Activated T-helper 1 cell treated with Interleukin-2 at 50 U/mL for 16 hours (primary cell): ENCODE results near the gene SLIT1.

Experiments used
- DNase-seq: peaks from one replicate; pipeline ENCODE4 v3.0.0-alpha.2; 2020; ENCODE audit warnings: low read depth

The SLIT1 gene

GRCh38 chr10:97185326-97186058, at the start of gene SLIT1:
Gene SLIT1, minus strand, starts transcription at chr10:97185959. Its CDS starts 285 bp downstream, at chr10:97185674.
- DNase-seq: no peak

- DNase-seq: no peak
These were observed 49.6 kb upstream of the SLIT1 start for GRCh38 chr10:97235353-97235752.

GRCh38 chr10:97234400-97234799, 48.6 kb upstream of the SLIT1 start:
- DNase-seq: no peak

GRCh38 chr10:97230146-97230545, 44.4 kb upstream of the SLIT1 start:
- no peak for DNase-seq

GRCh38 chr10:97229322-97230015, 43.7 kb upstream of the SLIT1 start:
- DNase-seq: no peak

- no peak for DNase-seq
These were observed 43.0 kb upstream of the SLIT1 start for GRCh38 chr10:97228775-97229157.

GRCh38 chr10:97228130-97228774, 42.5 kb upstream of the SLIT1 start:
- DNase-seq: no peak

- DNase-seq: no peak
These were observed 40.6 kb upstream of the SLIT1 start for GRCh38 chr10:97226398-97226797.

GRCh38 chr10:97224483-97225435, 39.0 kb upstream of the SLIT1 start:
- no peak for DNase-seq

- no peak for DNase-seq
These were observed 36.7 kb upstream of the SLIT1 start for GRCh38 chr10:97222326-97222961.

GRCh38 chr10:97220355-97220754, 34.6 kb upstream of the SLIT1 start:
- no peak for DNase-seq

GRCh38 chr10:97217299-97217698, 31.5 kb upstream of the SLIT1 start:
- DNase-seq: no peak

GRCh38 chr10:97215619-97216260, 30.0 kb upstream of the SLIT1 start:
- no peak for DNase-seq

GRCh38 chr10:97213431-97213830, 27.7 kb upstream of the SLIT1 start:
- DNase-seq: no peak

- DNase-seq: no peak
These were observed 25.5 kb upstream of the SLIT1 start for GRCh38 chr10:97211229-97211628.

- DNase-seq: peak; percentile 49
These were observed 24.8 kb upstream of the SLIT1 start for GRCh38 chr10:97210543-97210960.

GRCh38 chr10:97207756-97208346, 22.1 kb upstream of the SLIT1 start:
- no peak for DNase-seq

GRCh38 chr10:97207131-97207530, 21.4 kb upstream of the SLIT1 start:
- DNase-seq: no peak

GRCh38 chr10:97204826-97205679, 19.3 kb upstream of the SLIT1 start:
- no peak for DNase-seq

- no peak for DNase-seq
These were observed 17.5 kb upstream of the SLIT1 start for GRCh38 chr10:97203220-97203619.
